Stimulated activated CD8-positive, alpha-beta memory T cell treated with anti-CD3 and anti-CD28 coated beads, Interleukin-4, amount 100 ng/mL, for 4 hours (primary cell): ENCODE data around the gene TSKU.

Experiments
- DNase-seq, 2 donors: peaks; one replicate each; pipeline ENCODE4 v3.0.0-alpha.2; 2020; ENCODE audit warnings: low read depth in 2 of 2, low spot score in 1 of 2

Gene TSKU

GRCh38 chr11:76752321-76753143 is 30.6 kb upstream of the TSKU start:
- no peak for DNase-seq

GRCh38 chr11:76753449-76753848 is 29.7 kb upstream of the TSKU start:
- no peak for DNase-seq

GRCh38 chr11:76753950-76754349 is 29.2 kb upstream of the TSKU start:
- DNase-seq: no peak

- no peak for DNase-seq
Measured at GRCh38 chr11:76756341-76756741, 26.8 kb upstream of the TSKU start.

- no peak for DNase-seq
Measured at GRCh38 chr11:76758311-76758710, 24.8 kb upstream of the TSKU start.

- DNase-seq: no peak
Measured at GRCh38 chr11:76759092-76759491, 24.1 kb upstream of the TSKU start.

- DNase-seq: no peak
Measured at GRCh38 chr11:76759517-76759916, 23.6 kb upstream of the TSKU start.

- DNase-seq: no peak
Measured at GRCh38 chr11:76760236-76760635, 22.9 kb upstream of the TSKU start.

- no peak for DNase-seq
Measured at GRCh38 chr11:76761718-76762355, 21.3 kb upstream of the TSKU start.

GRCh38 chr11:76762356-76762752 is 20.8 kb upstream of the TSKU start:
- no peak for DNase-seq

- DNase-seq: no peak
Measured at GRCh38 chr11:76762867-76763572, 20.1 kb upstream of the TSKU start.

GRCh38 chr11:76763573-76764346 is 19.4 kb upstream of the TSKU start:
- DNase-seq: no peak

GRCh38 chr11:76764941-76765665 is 18.1 kb upstream of the TSKU start:
- DNase-seq: no peak

- DNase-seq: no peak
Measured at GRCh38 chr11:76765863-76766350, 17.2 kb upstream of the TSKU start.

GRCh38 chr11:76766521-76766920 is 16.6 kb upstream of the TSKU start:
- DNase-seq: no peak

GRCh38 chr11:76767659-76768058 is 15.5 kb upstream of the TSKU start:
- no peak for DNase-seq

- DNase-seq: no peak
Measured at GRCh38 chr11:76768088-76768908, 14.9 kb upstream of the TSKU start.

- no peak for DNase-seq
Measured at GRCh38 chr11:76768909-76769560, 14.1 kb upstream of the TSKU start.
